SK-N-DZ (cell line): ENCODE data around the gene PPP1CA.
"Not testable (repeated sequence)": the region's sequence is repeated elsewhere in the genome, so short reads cannot be mapped to it uniquely, and the experiment has no call there.

Source experiments
- DNase-seq: peaks from one replicate; pipeline ENCODE4 v3.0.0-alpha.2; 2015; ENCODE audit warnings: low spot score

PPP1CA gene

DNA sequence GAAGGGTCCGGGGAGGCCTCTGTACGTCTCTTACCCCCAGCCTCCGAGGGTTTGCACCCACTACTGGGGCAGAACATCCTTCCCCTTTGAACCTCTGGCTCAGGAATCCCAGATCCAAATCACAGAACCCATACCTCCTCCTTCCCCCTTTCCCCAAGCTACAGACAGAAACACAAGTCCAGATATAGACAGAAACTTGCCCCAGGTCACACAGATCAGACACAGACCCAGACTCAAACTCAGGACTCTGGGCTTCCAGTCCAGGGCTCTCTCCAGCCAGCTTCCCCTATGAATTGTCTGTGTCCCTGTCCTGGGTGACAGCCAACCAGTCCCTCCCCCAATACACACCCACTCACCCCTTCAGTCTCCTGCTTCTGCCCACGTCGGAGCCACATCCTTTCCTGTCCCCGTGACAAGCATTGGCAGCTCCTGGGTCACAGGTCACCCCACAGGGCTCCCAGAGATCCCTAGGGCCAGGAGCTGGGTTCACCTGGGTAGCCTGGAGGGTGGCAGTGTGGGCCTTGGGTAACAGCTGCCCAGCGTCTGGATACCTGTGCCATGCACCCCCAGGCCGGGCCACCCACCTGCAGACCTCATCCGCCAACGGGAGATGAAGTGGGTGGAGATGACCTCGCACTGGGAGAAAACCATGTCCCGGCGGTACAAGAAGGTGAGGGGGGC is 3.0 kb upstream of the PPP1CA start:
- no peak for DNase-seq

DNA sequence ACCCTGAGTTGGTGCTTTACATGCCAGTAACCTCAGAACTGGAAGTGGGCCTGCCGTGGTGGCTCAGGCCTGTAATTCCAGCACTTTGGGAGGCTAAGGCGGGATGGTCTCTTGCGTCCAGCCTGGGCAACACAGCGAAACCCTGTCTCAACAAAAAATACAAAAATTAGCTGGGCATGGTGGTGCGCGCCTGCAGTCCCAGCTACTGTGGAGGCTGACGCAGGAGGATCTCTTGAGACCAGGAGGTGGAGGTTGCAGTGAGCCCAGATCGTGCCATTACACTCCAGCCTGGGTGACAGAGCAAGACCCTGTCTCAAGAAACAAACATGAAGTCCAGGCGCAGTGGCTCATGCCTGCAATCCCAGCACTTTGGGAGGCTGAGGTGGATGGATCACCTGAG is 1.4 kb upstream of the PPP1CA start:
- DNase-seq: not testable (repeated sequence)

DNA sequence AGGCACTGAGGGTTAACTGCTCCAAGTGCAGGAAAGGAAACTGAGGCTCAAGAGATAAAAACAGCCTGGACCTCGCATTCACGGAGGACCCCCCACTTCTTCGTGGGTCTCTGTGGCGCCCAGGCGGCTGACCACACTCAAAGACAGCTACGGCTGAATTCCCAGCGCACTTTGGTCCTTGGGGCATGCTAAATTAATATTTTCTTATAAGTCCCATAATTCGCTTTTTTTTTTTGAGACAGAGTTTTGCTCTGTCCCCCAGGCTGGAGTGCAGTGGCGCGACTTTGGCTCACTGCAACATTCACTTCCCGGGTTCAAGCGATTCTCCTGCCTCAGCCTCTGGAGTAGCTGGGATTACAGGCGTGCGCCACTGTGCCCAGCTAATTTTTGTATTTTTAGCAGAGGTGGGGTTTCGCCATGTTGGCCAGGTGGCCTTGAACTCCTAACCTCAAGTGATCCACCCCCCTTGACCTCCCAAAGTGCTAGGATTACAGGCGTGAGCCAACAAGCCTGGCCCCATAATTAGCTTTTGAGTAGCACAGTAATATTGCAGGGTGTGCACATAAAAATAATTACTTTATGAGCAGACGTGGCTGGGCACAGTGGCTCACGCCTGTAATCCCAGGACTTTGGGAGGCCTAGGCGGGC is 658 bp upstream of the PPP1CA start:
- DNase-seq: not testable (repeated sequence)

DNA sequence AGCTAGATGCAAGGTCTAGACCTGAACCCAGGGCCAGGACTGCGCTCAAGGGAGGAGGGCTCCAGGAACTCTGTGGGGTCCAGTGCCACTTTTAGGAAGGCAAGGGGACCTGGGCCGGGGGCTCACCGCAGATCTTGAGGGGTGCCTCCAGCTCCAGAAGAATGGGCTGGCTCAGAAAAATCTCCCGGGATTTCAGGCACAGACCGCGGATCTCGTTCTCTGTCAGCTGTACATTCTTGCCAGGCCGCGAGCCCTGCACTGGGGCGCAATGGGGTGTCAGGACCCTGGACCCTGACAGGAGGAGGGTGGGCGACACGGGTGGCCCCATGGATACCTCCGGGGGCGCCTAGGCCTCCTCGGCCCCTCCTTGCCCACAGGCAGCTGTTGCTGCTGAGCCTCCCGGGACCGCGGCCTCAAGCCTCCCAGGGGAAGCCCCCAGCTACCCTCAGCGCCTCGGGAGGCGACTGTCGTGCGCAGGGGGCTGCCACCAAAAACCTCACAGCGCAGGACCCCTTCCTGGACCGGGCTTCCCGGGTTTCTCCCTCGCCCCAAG is 640 bp downstream of the PPP1CA start:
- no peak for DNase-seq

DNA sequence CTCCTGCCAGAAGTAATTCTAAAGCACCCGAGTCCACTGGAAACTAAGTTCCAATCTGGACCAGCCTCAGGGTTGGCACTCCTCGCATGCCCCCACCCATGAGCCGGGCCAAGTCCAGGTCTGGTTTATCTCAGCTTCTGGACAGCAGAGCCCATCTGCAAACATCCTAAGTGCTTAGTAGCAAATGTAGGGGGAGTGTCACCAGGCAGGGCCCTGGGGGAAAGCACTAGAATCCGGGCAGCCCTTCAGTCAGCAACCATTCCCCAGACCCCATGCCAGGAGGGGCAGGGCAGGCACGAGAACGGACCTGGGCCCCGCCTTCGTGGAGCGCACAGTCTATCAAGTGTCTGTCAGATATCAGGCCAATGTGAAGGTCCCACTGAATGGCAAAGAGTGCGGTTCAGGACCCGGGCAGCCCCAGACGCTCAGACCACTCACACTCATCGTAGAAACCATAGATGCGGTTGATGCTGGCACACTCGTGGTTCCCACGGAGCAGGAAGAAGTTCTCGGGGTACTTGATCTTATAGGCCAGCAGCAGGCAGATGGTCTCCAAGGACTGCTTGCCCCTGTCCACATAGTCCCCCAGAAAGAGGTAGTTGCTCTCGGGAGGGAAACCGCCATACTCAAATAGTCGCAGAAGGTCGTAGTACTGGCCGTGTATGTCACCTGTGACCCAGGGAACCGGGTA is 1.3 kb downstream of the PPP1CA start:
- DNase-seq: no peak

DNA sequence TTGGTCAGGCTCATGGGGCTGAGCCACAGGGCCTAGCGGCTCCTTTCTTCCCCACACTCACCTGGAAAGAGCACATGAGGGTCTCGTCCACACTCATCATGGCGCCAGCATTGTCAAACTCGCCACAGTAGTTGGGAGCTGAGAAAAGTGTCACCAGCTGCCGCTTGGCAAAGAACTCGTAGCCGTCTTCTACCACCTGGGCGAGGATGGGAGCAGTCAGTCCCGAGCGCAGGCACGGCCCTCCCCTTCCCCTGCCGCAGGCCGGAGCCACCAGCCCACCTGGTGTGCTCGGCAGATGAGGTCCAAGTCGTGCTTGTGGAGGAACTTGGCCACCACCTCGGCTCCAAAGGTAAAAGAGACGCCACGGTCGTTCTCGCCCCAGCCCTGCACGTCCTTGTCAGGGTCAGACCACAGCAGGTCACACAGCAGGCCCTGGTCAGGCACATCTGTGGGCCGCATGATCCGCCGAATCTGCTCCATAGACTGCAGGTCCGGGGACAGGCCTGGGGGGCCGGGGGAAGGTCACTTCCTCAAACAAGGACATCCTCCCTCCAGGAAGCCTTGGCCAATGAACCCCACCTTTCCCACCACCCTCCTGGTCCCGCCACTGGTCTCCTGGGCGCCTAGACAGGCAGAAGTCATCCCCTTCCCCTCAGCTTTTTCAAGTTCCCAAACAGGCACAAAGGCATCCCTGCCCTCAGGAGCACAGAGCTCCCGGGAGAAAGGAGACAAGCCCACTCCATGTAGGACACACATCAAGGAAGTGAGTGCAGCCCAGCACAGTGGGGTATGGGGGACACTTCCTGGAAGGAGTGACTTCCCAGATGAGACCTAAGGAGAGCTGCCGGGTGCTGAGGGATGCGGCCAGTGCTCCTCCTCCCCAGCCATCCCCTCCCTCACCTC is 2.7 kb downstream of the PPP1CA start:
- DNase-seq: no peak

DNA sequence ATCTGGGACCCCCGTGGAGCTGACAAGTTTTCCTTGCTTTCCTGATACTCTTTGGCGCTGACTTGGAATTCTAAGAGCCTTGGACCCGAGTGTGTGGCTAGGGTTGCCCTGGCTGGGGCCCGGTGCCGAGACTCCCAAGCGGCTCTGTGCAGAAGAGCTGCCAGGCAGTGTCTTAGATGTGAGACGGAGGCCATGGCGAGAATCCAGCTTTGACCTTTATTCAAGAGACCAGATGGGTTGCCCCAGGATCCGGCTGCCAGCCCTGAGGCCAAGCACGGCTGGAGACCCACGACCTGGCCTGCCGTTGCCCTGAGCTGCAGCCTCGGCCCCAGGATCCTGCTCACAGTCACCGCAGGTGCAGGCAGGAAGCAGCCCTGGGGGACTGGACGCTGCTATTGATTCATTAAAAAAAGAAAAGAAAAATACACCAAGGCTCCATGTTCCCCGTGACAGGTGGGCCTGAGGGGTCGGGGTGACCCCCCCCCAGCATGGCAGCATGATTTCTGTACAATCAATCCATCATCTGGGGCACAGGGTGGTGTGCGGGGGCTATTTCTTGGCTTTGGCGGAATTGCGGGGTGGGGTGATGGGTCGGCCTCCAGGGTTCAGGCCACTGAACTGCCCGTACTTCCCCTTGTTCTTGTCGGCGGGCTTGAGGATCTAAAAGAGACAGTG is 3.5 kb downstream of the PPP1CA start:
- no peak for DNase-seq

DNA sequence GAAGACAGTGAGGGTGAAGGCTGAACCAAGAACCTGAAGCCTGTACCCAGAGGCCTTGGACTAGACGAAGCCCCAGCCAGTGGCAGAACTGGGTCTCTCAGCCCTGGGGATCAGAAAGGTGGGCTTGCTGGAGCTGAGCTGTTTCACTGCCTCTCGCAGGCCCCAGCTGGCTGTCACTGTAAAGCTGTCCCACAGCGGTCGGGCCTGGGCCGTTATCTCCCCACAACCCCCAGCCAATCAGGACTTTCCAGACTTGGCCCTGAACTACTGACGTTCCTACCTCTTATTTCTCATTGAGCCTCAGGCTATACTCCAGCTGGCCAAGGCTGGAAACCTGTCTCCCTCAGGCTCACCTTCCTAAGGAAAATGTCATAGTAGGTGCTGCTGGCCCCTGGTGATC is 4.1 kb downstream of the PPP1CA start:
- no peak for DNase-seq

DNA sequence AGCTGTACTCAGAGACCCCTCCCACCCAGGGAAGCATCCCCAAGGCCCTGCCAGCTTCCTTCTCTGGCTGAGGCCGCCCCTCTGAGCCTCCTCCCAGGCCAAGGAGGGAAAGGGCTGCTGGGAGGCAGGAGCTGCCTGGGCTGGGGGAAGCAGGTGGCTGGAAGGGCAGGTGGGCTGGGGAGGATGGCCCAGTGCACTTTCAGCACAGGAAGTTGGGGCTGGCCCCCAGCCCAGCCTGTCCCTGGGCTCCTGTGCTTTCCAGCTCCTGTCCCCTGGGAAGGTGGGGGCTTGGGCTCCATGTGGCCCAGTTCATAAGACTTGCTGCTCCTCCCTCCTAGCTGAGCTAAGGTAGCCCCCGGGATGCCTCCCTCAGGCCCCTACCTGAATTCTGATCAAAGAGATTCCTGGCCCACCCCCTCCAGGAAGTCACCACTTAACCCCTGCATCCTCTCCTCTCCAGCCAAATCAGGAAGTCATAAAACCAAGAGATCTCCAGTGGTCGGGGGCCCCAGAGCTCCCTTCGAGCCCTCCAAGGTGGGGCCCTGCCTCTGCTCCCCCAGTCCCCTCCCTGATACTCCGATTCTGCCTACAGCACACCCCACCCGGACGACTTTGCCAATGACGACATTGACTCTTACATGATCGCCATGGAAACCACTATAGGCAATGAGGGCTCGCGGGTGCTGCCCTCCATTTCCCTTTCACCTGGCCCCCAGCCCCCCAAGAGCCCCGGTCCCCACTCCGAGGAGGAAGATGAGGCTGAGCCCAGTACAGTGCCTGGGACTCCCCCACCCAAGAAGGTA is 4.9 kb downstream of the PPP1CA start:
- DNase-seq: no peak

DNA sequence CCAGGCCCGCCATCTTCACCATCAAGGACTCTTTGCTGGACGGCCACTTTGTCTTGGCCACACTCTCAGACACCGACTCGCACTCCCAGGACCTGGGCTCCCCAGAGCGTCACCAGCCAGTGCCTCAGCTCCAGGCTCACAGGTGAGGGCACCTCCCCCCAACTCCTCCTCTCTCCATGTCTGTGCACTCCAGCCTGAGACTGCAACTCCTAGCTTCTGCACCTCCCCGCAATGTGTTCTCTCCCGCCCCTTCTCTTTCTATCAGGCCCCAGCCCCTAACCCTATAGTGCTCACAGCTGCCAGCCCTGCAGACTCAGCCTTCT is 5.4 kb downstream of the PPP1CA start:
- DNase-seq: no peak

DNA sequence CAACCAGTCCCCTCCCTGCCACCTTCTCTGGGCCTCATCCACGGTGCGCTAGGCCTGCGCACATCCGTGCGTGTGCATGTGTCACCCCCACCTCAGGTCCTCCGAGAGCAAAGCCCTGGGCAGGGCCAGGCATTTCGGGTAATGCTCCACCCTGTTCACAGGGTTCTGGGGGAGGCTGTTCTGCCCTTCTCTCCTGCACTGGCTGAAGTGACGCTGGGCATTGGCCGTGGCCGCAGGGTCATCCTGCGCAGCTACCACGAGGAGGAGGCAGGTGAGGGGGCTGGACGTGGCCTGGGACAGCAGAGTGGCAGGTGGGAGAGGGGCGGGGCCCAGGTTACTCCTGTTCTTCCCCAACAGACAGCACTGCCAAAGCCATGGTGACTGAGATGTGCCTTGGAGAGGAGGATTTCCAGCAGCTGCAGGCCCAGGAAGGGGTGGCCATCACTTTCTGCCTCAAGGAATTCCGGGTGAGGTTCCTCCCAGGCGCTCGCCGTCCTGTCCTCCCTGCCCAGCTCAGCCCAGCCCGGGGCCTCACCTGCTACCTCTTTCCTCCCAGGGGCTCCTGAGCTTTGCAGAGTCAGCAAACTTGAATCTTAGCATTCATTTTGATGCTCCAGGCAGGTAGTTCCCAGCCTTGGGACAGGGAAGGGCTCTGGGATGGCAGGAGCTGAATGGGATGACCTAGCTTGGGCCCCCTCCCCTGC is 6.0 kb downstream of the PPP1CA start:
- no peak for DNase-seq

DNA sequence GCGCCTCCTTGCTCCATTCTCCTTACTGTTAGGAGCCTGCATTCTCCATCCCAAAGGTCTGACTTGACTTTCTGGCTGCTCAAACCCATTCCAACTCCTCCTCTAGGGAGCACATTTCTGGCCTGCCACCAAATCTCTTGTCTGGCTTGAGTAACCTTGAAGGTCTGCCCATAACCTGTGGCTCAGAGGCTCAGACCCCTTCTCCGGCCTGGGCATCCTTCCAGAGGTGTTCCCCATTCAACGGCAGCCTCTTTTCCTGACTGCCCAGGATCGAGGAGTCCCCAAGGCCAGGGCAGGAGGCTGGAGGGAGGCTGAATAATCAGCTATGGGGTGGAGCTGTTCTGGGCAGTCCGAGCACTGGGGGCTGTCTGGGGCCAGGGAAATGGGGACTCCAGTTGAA is 7.7 kb downstream of the PPP1CA start:
- no peak for DNase-seq

DNA sequence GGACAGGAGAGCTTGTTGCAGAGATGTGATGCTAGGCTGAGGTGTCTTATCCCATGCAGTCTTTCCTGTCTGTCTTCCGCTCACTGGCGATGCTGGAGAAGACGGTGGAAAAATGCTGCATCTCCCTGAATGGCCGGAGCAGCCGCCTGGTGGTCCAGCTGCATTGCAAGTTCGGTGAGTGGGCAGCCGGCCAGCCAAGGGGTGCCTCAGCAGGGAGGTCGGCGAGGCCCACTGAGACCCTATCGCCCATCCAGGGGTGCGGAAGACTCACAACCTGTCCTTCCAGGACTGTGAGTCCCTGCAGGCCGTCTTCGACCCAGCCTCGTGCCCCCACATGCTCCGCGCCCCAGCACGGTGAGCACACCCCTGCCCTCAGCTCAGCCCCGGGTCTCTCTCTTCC is 8.2 kb downstream of the PPP1CA start:
- no peak for DNase-seq

DNA sequence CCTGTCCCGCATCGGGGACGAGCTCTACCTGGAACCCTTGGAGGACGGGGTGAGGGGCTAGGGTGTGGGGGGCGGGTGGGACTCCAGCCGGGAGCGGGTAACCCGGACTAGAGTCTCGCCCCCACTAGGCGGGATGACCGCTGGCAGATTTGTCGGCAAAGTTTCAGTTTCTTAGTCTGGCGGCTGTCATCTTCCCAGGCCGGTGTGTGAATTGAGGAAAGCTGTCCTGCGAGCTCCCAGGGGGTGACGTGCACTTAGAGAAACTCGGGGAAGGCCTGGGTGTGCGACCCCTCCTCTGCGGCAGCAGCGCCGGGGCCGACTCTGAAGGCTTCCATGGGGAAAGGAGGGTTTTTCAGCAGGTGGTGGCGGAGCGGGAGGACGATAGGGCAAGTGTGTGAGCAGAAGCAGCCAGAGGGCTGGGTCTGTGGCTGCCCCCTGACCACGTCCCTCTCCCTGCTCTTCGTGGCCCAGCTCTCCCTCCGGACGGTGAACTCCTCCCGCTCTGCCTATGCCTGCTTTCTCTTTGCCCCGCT is 9.4 kb downstream of the PPP1CA start:
- no peak for DNase-seq

DNA sequence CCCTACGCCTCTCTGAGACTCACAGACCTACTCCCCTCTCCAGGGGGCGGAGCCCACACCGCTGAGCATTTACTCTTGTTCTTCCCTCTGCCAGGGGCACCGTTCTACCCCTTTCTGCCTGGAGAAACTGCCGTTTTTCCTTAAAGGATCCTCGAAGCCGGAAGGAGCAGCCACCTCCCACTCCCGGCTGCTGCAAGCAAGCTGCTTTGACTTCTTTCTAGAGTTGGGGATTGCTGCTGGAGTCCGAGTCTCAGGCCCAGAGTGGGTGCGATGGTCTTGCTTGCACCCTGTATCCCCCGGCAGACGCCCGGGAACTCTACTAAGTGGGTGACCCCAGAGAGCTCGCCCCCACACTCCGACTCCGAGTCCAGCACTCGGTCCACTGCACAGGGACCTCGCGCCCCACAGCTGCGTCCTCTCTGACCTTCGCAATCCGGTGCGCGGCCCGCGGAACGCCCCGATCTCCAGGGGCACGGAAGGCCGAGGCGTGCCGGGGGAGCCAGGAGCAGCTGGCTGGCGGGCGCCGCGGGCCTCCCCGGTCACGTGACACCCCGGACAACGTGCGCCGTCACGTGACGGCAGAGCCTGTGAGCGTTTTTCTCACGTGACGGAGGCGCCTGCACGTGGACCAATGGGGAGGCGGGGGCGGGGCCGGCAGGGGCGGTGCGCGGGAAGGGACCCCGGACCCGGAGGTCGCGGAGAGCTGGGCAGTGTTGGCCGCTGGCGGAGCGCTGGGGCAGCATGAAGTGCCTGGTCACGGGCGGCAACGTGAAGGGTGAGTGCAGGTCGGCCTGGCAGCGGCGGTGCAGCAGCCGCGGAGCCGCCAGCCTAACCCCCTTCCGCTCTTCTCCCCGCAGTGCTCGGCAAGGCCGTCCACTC is 10.1 kb downstream of the PPP1CA start, which contains the start of gene RAD9A:
Gene RAD9A, plus strand, starts transcription at position 683 of the 879 bp plus-strand sequence. Its CDS starts 59 bp downstream, at position 742.
- DNase-seq: peak; percentile 94

DNA sequence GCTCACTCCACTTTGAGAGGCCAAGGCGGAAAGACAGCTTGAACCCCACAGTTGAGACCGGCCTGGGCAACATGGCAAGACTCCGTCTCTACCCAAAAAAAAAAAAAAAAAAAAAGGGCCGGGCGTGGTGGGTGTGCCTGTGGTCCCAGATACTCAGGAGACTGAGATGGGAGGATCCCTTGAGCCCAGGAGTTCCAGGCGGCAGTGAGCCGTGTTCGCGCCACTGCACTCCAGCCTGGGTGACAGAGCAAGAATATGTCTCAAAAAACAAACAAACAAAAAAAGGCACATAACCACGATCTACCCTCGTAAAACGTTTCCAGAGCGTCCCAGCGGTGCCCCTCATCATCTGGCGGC is 10.7 kb downstream of the PPP1CA start:
- no peak for DNase-seq

DNA sequence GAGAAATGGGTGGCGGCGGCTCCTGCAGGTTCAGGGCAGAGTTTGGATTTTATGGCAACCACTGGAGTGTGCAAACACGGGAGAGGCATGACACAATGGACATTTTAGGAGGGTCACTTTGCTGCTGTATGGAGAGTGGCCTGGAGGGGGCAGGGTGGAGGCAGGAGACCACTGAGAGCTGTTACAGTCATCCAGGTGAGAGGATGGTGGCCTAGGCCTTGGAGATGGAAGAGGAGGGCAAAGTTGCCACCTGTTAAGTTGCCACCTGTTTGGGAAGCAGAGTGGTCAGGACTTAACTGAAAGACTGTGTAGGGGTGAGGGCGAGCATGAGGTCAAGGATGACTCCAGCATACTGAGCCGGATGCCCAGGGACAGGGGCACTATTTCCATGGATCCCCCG is 12.2 kb downstream of the PPP1CA start:
- peak; percentile 51 for DNase-seq

DNA sequence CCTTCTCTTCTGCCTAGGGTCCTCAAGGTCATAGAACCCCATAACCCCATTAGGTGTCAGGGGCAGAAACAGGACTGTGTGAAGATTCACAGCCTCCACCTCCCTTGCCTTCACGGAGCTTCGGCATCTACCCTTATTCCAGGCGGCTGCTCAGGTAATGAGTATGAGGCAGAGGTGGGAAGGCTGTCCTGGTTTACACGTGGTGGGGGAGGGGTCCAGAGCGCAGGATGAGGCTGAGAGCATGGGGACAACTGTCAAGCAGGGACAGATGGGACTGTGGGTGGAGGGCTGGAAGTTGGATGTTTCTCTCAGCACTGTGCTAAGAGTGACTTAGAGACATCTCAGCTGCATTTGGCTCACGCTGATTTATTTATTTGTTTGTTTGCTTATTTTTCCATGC is 14.1 kb downstream of the PPP1CA start:
- DNase-seq: no peak
